ENCODE measurements around the gene ARHGEF40. TPM values are rescaled to one million over a fixed set of nuclear protein-coding genes. Genes with fewer than 3 reads are reported as not detected.

ARHGEF40 gene
- total RNA-seq, 4 donors from 2014 or later: 18.6 to 37.6 (median 26.8) TPM

GRCh38 chr14:21047378-21047781, 22.7 kb upstream of the ARHGEF40 start:
- no peaks in the 10 kb centered on the region for H3K9me3 ChIP-seq
- H3K4me3 ChIP-seq: no peak overlapping the region
- TF ChIP-seq POLR2AphosphoS5 (IDR thresholded peaks at IDR 0.05): no peak
- no peak for TF ChIP-seq EP300 (IDR thresholded peaks at IDR 0.05)
- no peak for TF ChIP-seq POLR2A (IDR thresholded peaks at IDR 0.05)
- TF ChIP-seq CTCF (IDR thresholded peaks at IDR 0.05): no peak
- H3K27me3 ChIP-seq: no peaks in the 10 kb centered on the region
- WGBS, 2 donors (ENCODE audit: low coverage in 1 of 2): 57 to 61% methylated on average over 2 of the region's 2 CpGs
- H3K4me1 ChIP-seq: peaks cover 0 to 23% (median 0%) of the 10 kb centered on the region in 3 donors
- no peaks in the 10 kb centered on the region for H3K36me3 ChIP-seq
- no peak for ATAC-seq
- H3K27ac ChIP-seq: no peak overlapping the region

GRCh38 chr14:21048638-21049037, 21.5 kb upstream of the ARHGEF40 start:
- no peak overlapping the region for H3K4me3 ChIP-seq
- no peak for ATAC-seq
- no peak for TF ChIP-seq POLR2AphosphoS5 (IDR thresholded peaks at IDR 0.05)
- no peaks in the 10 kb centered on the region for H3K27me3 ChIP-seq
- H3K4me1 ChIP-seq: peaks cover 0 to 12% (median 0%) of the 10 kb centered on the region in 3 donors
- WGBS, 2 donors (ENCODE audit: low coverage in 1 of 2): 67 to 100% methylated on average over 1 to 2 of the region's 2 CpGs
- H3K27ac ChIP-seq: no peak overlapping the region
- H3K9me3 ChIP-seq: no peaks in the 10 kb centered on the region
- H3K36me3 ChIP-seq: no peaks in the 10 kb centered on the region

- Histone ChIP-seq H3K4me1 (peaks cover 0 to 6% (median 0%) of the 10 kb centered on the region in 3 donors), H3K27ac (no peak overlapping the region), H3K36me3 (no peaks in the 10 kb centered on the region), H3K4me3 (no peak overlapping the region), H3K27me3 (no peaks in the 10 kb centered on the region), H3K9me3 (no peaks in the 10 kb centered on the region)
- no peak for ATAC-seq
- 64 to 85% methylated on average over 2 to 3 of the region's 3 CpGs for WGBS, 2 donors (ENCODE audit: low coverage in 1 of 2)
- TF ChIP-seq POLR2A (IDR thresholded peaks at IDR 0.05) (no peak), EP300 (IDR thresholded peaks at IDR 0.05) (no peak), CTCF (IDR thresholded peaks at IDR 0.05) (no peak), POLR2AphosphoS5 (IDR thresholded peaks at IDR 0.05) (no peak)
These were observed 20.8 kb upstream of the ARHGEF40 start for GRCh38 chr14:21049271-21049673.

- H3K27ac ChIP-seq: no peak overlapping the region
- no peak overlapping the region for H3K4me3 ChIP-seq
- no peaks in the 10 kb centered on the region for H3K27me3 ChIP-seq
- no peak for TF ChIP-seq CTCF (IDR thresholded peaks at IDR 0.05)
- TF ChIP-seq EP300 (IDR thresholded peaks at IDR 0.05): no peak
- no peak for TF ChIP-seq POLR2A (IDR thresholded peaks at IDR 0.05)
- TF ChIP-seq POLR2AphosphoS5 (IDR thresholded peaks at IDR 0.05): no peak
- H3K36me3 ChIP-seq: no peaks in the 10 kb centered on the region
- ATAC-seq: no peak
- whole genome bisulfite sequencing, 2 donors (ENCODE audit: low coverage in 1 of 2): 61 to 72% methylated on average over 3 of the region's 3 CpGs
- H3K4me1 ChIP-seq: peaks cover 0 to 5% (median 0%) of the 10 kb centered on the region in 3 donors
- H3K9me3 ChIP-seq: no peaks in the 10 kb centered on the region
These were observed 19.5 kb upstream of the ARHGEF40 start for GRCh38 chr14:21050597-21050996.

- TF ChIP-seq POLR2A (IDR thresholded peaks at IDR 0.05): no peak
- no peak for TF ChIP-seq EP300 (IDR thresholded peaks at IDR 0.05)
- no peak for TF ChIP-seq CTCF (IDR thresholded peaks at IDR 0.05)
- TF ChIP-seq POLR2AphosphoS5 (IDR thresholded peaks at IDR 0.05): no peak
- ATAC-seq: no peak
These were observed 16.7 kb upstream of the ARHGEF40 start for GRCh38 chr14:21053184-21054122.

More at GRCh38 chr14:21053184-21054122, 16.7 kb upstream of the ARHGEF40 start:
- Histone ChIP-seq H3K9me3 (no peaks in the 10 kb centered on the region), H3K27ac (no peak overlapping the region), H3K27me3 (no peaks in the 10 kb centered on the region), H3K4me3 (no peak overlapping the region), H3K4me1 (no peaks in the 10 kb centered on the region), H3K36me3 (no peaks in the 10 kb centered on the region)
- 88 to 94% methylated on average over 3 to 12 of the region's 20 CpGs for WGBS, 2 donors (ENCODE audit: low coverage in 1 of 2)

Measured in gastroesophageal sphincter (tissue), 4 donors.